GM18868 (cell line): ENCODE results near the gene DOP1A.
A peak's percentile ranks its signal among the peaks of the same experiment; 100 is the strongest.

Experiments
- ATAC-seq: cut with Tn5 transposase; IDR thresholded peaks from one replicate; pipeline ENCODE4 v1.9.1; 2021; ENCODE audit warnings: mild to moderate bottlenecking, moderate library complexity; ENCODE audit not compliant: unreplicated experiment

Gene DOP1A

DNA sequence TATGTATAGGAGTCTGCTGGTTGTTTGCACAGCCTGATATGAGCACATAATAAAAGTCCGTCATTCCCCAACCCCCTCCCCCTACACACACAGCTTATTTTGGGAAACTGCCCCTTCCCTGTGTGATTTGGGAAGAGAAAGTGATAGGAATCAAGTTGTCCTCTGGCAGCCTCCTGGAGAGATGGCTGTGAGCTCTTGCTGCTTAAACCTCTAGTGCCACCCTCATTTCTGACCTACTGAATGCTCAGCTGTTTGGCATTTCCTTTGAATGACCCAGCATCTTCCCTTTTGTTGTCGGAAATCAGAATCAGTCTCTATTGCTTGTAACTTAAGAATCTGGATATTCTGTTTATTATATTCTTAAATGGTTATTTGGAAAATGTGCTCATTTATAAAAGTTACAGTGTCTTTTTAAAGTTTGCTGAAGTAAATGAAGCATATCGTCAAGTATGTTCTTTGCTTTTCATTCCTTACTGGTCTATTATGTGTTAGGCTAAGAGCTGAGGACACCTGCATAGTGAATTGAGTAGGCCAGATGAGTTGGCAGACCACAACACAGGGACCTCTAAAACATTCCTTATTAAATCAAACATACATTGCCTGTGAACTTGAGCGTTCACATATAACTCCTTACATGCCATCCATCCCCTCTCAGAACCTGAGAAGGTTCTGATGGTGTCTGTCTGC is 131.2 kb downstream of the DOP1A start:
- no peak for ATAC-seq

DNA sequence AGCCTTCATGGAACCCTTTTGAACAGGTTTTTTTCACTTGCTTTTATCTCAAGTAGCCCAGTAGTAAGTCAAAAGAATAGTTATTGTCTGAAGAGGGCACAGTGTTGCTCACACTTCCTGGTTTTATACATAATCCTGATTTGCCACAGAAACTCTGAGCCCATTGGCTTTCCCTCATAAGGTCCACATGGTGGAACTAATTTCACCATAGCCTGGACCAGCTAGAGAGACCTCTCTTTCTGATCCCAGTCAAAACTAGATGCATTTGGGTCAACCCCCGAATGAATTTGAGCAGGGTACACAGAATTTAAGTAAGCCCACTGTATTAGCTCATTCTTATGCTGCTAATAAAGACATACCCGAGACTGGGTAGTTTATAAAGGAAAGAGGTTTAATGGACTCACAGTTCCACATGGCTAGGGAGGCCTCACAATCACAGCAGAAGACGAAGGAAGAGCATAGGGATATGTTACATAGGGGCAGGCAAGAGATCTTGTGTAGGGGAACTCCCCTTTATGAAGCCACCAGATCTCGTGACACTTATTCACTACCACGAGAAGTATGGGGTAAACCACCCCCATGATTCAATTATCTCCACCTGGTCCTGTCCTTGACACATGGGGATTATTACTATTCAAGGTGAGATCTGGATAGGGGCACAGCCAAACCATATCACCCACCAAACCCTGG is 131.8 kb downstream of the DOP1A start:
- ATAC-seq = peak; percentile 81

DNA sequence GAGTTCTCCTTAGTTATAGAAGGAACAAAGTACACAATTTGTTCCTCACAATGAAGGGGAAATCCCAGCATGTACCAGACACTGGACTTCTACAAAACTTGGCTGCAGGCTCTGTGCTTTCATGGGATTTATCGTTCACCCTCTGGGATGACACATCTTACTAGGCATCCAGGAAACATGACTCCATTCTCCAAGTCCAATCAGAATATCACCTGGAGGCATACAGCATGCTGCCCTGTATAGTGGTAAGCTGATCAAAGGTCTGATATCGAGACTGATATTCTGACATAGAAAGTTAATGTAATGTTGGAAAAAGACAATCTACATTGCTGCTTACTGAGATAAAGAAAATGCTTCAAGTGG is 132.4 kb downstream of the DOP1A start:
- peak; percentile 12 for ATAC-seq

DNA sequence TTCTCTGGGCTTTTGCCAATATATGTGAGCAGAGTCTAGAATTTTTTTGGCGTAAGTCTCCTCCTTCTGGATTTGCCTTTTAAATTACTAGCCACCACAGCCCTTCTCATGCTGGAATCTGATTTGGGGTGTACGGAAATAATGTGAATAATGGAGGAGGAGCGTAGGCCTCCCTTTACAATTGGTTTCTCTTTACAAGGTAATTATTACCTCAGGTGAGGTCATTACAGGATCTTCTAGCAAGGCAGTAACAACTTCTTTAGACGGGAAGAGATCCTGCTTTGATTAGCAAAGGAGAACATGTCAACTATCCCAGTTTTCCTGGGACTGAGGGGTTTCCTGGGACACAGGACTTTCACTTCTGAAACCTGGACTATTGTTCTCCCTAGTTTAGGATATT is 134.6 kb downstream of the DOP1A start:
- no peak for ATAC-seq

DNA sequence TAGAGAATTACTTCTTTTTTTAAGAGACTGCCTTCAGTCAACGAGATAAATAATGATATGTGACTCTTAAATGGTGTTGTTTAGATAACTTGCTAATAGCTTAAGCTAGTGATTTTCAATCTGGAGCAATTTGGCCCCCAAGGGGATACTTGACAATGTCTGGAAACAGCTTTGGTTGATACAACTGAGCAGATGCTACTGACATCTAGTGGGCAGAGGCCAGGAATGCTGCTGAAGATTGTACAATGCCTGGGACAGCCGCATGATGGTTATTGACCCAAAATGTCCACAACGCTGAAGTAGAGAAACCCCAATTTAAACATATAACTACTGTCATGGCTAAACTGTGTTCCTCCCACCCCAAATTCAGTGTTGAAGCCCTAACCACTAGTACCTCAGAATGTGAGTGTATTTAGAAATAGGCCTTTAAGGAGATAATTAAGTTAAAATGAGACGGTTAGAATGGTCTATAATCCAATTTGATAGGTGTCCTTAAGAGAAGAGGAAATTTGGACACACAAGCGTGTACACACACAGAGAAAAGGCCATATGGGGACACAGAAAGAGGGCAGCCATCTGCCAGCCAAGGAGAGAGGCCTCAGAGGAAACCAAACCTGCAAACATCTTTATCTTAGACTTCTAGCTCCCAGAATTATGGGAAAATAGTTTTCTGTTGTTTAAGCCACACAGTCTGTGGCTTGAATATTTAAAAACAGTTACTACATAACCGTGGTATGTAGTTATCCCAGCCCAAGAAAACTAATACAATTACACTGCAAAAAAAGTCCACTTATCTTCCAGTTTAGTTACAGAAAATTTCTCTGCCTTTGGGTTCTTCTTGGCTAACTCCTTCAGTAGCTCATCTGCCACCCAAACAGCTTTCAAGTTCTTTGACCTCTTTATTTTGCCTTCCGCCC is 147.9 kb downstream of the DOP1A start:
- peak; percentile 100 for ATAC-seq

DNA sequence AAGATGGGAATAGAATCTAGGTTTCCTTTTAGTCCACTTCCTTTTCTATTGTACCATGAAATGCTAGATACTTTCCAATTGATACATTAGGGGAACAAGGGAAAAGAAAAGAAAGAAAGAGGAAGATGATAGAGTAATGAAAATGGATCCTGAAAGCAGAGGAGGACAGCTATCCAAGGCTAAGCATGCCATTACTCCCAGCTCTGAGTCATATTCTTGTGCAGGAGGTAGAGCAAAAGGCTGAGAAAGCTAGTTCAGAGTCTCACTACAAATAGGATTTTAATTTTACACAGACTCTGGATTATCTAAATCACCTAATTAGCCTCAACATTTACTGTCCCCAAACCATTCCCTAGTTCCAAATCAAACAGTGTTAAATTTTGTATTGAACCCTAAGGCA is 149.3 kb downstream of the DOP1A start:
- ATAC-seq = no peak
